ENCODE measurements around the gene ZNF333.

Gene ZNF333

GRCh38 chr19:14689598-14690503 is at the start of gene ZNF333:
TSS of gene ZNF333 (plus strand) at chr19:14690048. CDS start at chr19:14693492, 3,444 bp downstream.
- peak; percentile 97 for DNase-seq (ENCODE audit: low spot score)
- TF ChIP-seq, protein P1, sequence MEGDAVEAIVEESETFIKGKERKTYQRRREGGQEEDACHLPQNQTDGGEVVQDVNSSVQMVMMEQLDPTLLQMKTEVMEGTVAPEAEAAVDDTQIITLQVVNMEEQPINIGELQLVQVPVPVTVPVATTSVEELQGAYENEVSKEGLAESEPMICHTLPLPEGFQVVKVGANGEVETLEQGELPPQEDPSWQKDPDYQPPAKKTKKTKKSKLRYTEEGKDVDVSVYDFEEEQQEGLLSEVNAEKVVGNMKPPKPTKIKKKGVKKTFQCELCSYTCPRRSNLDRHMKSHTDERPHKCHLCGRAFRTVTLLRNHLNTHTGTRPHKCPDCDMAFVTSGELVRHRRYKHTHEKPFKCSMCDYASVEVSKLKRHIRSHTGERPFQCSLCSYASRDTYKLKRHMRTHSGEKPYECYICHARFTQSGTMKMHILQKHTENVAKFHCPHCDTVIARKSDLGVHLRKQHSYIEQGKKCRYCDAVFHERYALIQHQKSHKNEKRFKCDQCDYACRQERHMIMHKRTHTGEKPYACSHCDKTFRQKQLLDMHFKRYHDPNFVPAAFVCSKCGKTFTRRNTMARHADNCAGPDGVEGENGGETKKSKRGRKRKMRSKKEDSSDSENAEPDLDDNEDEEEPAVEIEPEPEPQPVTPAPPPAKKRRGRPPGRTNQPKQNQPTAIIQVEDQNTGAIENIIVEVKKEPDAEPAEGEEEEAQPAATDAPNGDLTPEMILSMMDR (IDR thresholded peaks at IDR 0.05; ENCODE audit: extremely low read depth, missing control alignments): no peak

DNA sequence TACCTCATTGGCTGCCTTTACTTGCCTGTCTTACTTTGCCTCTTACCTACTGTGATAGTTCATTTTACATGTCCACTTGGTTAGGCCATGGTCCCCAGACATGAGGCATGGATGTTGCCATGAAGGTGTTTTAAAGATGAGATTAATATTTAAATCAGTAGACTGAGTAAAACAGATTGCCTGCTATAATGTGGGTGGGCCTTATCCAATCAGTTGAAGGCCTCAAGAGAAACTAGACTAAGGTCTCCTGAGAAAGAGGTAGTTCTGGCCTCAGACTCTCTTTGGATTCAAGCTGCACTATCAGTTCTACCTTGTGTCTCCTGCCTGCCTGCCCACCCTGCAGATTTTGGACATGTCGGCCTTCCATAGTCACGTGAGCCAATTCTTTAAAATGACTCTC is 41.3 kb upstream of the ZNF333 start:
- TF ChIP-seq, protein P1 (IDR thresholded peaks at IDR 0.05; ENCODE audit: extremely low read depth, missing control alignments): no peak
- DNase-seq (ENCODE audit: low spot score): no peak

DNA sequence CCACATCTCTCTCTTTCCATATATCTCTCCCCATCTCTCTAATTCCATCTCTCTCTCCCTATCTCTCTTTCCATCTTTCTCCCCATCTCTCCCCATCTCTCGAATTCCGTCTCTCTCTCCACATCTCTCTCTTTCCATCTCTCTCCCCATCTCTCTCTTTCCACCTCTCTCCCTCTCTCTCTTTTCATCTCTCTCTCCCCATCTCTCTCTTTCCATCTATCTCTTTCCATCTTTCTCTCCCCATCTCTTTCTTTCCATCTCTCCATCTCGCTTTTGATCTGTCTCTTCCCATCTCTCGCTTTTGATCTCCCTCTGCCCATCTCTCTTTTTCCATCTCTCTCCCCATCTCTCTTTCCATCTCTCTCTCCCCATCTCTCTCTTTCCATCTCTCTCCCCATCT is 40.8 kb upstream of the ZNF333 start:
- TF ChIP-seq, protein P1 (IDR thresholded peaks at IDR 0.05; ENCODE audit: extremely low read depth, missing control alignments): no peak
- no peak for DNase-seq (ENCODE audit: low spot score)

GRCh38 chr19:14650161-14650560 is 39.7 kb upstream of the ZNF333 start:
- TF ChIP-seq, protein P1 (IDR thresholded peaks at IDR 0.05; ENCODE audit: extremely low read depth, missing control alignments): no peak
- DNase-seq (ENCODE audit: low spot score): no peak

GRCh38 chr19:14654786-14655560 is 34.9 kb upstream of the ZNF333 start:
- TF ChIP-seq, protein P1 (IDR thresholded peaks at IDR 0.05; ENCODE audit: extremely low read depth, missing control alignments): no peak
- DNase-seq (ENCODE audit: low spot score): no peak

GRCh38 chr19:14655726-14656125 is 34.1 kb upstream of the ZNF333 start:
- no peak for DNase-seq (ENCODE audit: low spot score)
- TF ChIP-seq, protein P1 (IDR thresholded peaks at IDR 0.05; ENCODE audit: extremely low read depth, missing control alignments): no peak
